ENCODE measurements around the gene PRELID1. TPM values are rescaled to one million over a fixed set of nuclear protein-coding genes. Genes with fewer than 3 reads are reported as not detected.
"Not testable (repeated sequence)": the region's sequence is repeated elsewhere in the genome, so short reads cannot be mapped to it uniquely, and the experiment has no call there.

The PRELID1 gene
- total RNA-seq, 1 donor from 2014 or later: 87.0 TPM

GRCh38 chr5:177339107-177339638, 35.6 kb downstream of the PRELID1 start:
- Histone ChIP-seq H3K4me3 (no peak overlapping the region), H3K27me3 (no peaks in the 10 kb centered on the region), H3K36me3 (peaks cover 80% of the 10 kb centered on the region), H3K27ac (no peak overlapping the region), H3K4me1 (no peaks in the 10 kb centered on the region), H3K9me3 (no peaks in the 10 kb centered on the region)
- ATAC-seq (peak; percentile 39), DNase-seq (no peak)
- intact Hi-C loops (cut with DNase I): no loop called here
- TF ChIP-seq, protein P1, sequence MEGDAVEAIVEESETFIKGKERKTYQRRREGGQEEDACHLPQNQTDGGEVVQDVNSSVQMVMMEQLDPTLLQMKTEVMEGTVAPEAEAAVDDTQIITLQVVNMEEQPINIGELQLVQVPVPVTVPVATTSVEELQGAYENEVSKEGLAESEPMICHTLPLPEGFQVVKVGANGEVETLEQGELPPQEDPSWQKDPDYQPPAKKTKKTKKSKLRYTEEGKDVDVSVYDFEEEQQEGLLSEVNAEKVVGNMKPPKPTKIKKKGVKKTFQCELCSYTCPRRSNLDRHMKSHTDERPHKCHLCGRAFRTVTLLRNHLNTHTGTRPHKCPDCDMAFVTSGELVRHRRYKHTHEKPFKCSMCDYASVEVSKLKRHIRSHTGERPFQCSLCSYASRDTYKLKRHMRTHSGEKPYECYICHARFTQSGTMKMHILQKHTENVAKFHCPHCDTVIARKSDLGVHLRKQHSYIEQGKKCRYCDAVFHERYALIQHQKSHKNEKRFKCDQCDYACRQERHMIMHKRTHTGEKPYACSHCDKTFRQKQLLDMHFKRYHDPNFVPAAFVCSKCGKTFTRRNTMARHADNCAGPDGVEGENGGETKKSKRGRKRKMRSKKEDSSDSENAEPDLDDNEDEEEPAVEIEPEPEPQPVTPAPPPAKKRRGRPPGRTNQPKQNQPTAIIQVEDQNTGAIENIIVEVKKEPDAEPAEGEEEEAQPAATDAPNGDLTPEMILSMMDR (IDR thresholded peaks at IDR 0.05): no peak

GRCh38 chr5:177343000-177343399, 39.4 kb downstream of the PRELID1 start:
- H3K27ac ChIP-seq; intact Hi-C loops (cut with DNase I); H3K27me3 ChIP-seq; DNase-seq; ATAC-seq; H3K4me3 ChIP-seq; H3K9me3 ChIP-seq: not testable (repeated sequence)
- H3K4me1 ChIP-seq: peaks cover 12% of the 10 kb centered on the region
- peaks cover 60% of the 10 kb centered on the region for H3K36me3 ChIP-seq

DNA sequence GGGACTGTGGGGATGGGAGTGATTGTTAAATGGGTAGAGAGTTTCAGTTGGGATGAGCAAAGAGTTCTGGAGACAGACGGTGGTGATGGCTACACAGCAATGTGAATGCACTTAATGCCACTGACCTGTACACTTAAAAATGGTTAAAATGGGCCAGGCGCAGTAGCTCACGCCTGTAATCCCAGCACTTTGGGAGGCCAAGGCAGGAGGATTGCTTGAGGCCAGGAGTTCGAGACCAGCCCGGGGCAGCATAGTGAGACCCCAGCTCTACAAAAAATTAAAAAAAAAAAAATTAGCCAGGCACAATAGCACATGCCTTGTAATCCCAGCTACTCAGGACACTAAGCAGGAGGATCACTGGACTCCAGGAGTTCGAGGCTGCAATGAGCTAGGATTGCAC, 40.2 kb downstream of the PRELID1 start:
- Histone ChIP-seq H3K27ac (no peak overlapping the region), H3K36me3 (peaks cover 52% of the 10 kb centered on the region), H3K4me3 (no peak overlapping the region), H3K4me1 (peaks cover 17% of the 10 kb centered on the region), H3K9me3 (no peaks in the 10 kb centered on the region), H3K27me3 (no peaks in the 10 kb centered on the region)
- TF ChIP-seq, protein P1 (IDR thresholded peaks at IDR 0.05): no peak
- intact Hi-C loops (cut with DNase I): no loop called here
- no peak for DNase-seq
- no peak for ATAC-seq

GRCh38 chr5:177344891-177345290, 41.3 kb downstream of the PRELID1 start:
- no peaks in the 10 kb centered on the region for H3K9me3 ChIP-seq
- H3K27me3 ChIP-seq: no peaks in the 10 kb centered on the region
- DNase-seq (no peak), ATAC-seq (no peak)
- TF ChIP-seq, protein P1 (IDR thresholded peaks at IDR 0.05): no peak
- peaks cover 59% of the 10 kb centered on the region for H3K36me3 ChIP-seq
- no peak overlapping the region for H3K4me3 ChIP-seq
- no peak overlapping the region for H3K27ac ChIP-seq
- H3K4me1 ChIP-seq: peaks cover 26% of the 10 kb centered on the region
- intact Hi-C loops (cut with DNase I): no loop called here

GRCh38 chr5:177346820-177347219, 43.2 kb downstream of the PRELID1 start:
- no peaks in the 10 kb centered on the region for H3K27me3 ChIP-seq
- no peaks in the 10 kb centered on the region for H3K9me3 ChIP-seq
- DNase-seq (no peak), ATAC-seq (no peak)
- TF ChIP-seq, protein P1 (IDR thresholded peaks at IDR 0.05): no peak
- peaks cover 36% of the 10 kb centered on the region for H3K4me1 ChIP-seq
- intact Hi-C loops (cut with DNase I): no loop called here
- no peak overlapping the region for H3K27ac ChIP-seq
- H3K4me3 ChIP-seq: no peak overlapping the region
- peaks cover 51% of the 10 kb centered on the region for H3K36me3 ChIP-seq

GRCh38 chr5:177347699-177348098, 44.1 kb downstream of the PRELID1 start:
- TF ChIP-seq, protein P1 (IDR thresholded peaks at IDR 0.05): no peak
- intact Hi-C loops (cut with DNase I): no loop called here
- Histone ChIP-seq H3K27me3 (no peaks in the 10 kb centered on the region), H3K27ac (no peak overlapping the region), H3K4me3 (no peak overlapping the region), H3K4me1 (peaks cover 36% of the 10 kb centered on the region), H3K36me3 (peaks cover 43% of the 10 kb centered on the region), H3K9me3 (no peaks in the 10 kb centered on the region)
- no peak for DNase-seq
- no peak for ATAC-seq

Data from upper lobe of right lung (tissue), 1 donor.